GM15510 (cell line): ENCODE results near the gene PIBF1.

Experiments
- POLR2A ChIP-seq: IDR thresholded peaks from 3 replicates; pipeline ENCODE4 v1.6.1; 2011; ENCODE audit warnings: borderline replicate concordance; ENCODE audit not compliant: insufficient read length; ENCODE audit errors: extremely low read depth

PIBF1 gene

GRCh38 chr13:72781451-72782439 is at the start of gene PIBF1, which contains the start of gene DIS3:
Gene PIBF1, plus strand, starts transcription at chr13:72782133. Its CDS starts 1,337 bp downstream, at chr13:72783470.
Gene DIS3, minus strand, starts transcription at chr13:72781900. Its CDS starts 68 bp downstream, at chr13:72781832.
- TF ChIP-seq POLR2A = peak; percentile 69

GRCh38 chr13:72737033-72737432 is 44.9 kb upstream of the PIBF1 start:
- no peak for TF ChIP-seq POLR2A

GRCh38 chr13:72740015-72740414 is 41.9 kb upstream of the PIBF1 start:
- no peak for TF ChIP-seq POLR2A

- TF ChIP-seq POLR2A = no peak
These were observed 36.7 kb upstream of the PIBF1 start for GRCh38 chr13:72745260-72745659.

GRCh38 chr13:72751220-72751619 is 30.7 kb upstream of the PIBF1 start:
- no peak for TF ChIP-seq POLR2A

- TF ChIP-seq POLR2A = no peak
These were observed 27.8 kb upstream of the PIBF1 start for GRCh38 chr13:72754111-72754510.

GRCh38 chr13:72757792-72758535 is 24.0 kb upstream of the PIBF1 start:
- no peak for TF ChIP-seq POLR2A

- TF ChIP-seq POLR2A = no peak
These were observed 21.7 kb upstream of the PIBF1 start for GRCh38 chr13:72760189-72760588.

GRCh38 chr13:72763411-72763810 is 18.5 kb upstream of the PIBF1 start:
- TF ChIP-seq POLR2A = no peak

- no peak for TF ChIP-seq POLR2A
These were observed 7.9 kb upstream of the PIBF1 start for GRCh38 chr13:72774019-72774418.

- no peak for TF ChIP-seq POLR2A
These were observed 784 bp downstream of the PIBF1 start for GRCh38 chr13:72782717-72783116.

GRCh38 chr13:72788831-72789230 is 6.9 kb downstream of the PIBF1 start:
- TF ChIP-seq POLR2A = no peak

GRCh38 chr13:72792640-72793039 is 10.7 kb downstream of the PIBF1 start:
- TF ChIP-seq POLR2A = no peak

GRCh38 chr13:72798817-72799216 is 16.9 kb downstream of the PIBF1 start:
- TF ChIP-seq POLR2A = no peak

GRCh38 chr13:72804301-72804700 is 22.4 kb downstream of the PIBF1 start:
- no peak for TF ChIP-seq POLR2A
